Raji (cell line): ENCODE measurements around the gene KARS1.

Experiments used
- POLR2A ChIP-seq: IDR thresholded peaks from 2 replicates; pipeline ENCODE4 v1.6.1; 2011; ENCODE audit warnings: low read depth, low read length, control low read depth; ENCODE audit not compliant: insufficient read depth

The KARS1 gene

GRCh38 chr16:75635036-75635435 is 12.4 kb downstream of the KARS1 start:
- TF ChIP-seq POLR2A: no peak

- TF ChIP-seq POLR2A: no peak
Observed at GRCh38 chr16:75632857-75633256, 14.6 kb downstream of the KARS1 start.

- no peak for TF ChIP-seq POLR2A
Observed at GRCh38 chr16:75630052-75630451, 17.4 kb downstream of the KARS1 start.

GRCh38 chr16:75629132-75629531 is 18.3 kb downstream of the KARS1 start:
- no peak for TF ChIP-seq POLR2A

GRCh38 chr16:75628351-75628750 is 19.1 kb downstream of the KARS1 start:
- TF ChIP-seq POLR2A: no peak

- no peak for TF ChIP-seq POLR2A
Observed at GRCh38 chr16:75627851-75628250, 19.6 kb downstream of the KARS1 start.

- TF ChIP-seq POLR2A: no peak
Observed at GRCh38 chr16:75626806-75627205, 20.7 kb downstream of the KARS1 start.

- no peak for TF ChIP-seq POLR2A
Observed at GRCh38 chr16:75624921-75625334, 22.5 kb downstream of the KARS1 start.

GRCh38 chr16:75622761-75623605 is 24.5 kb downstream of the KARS1 start, which contains the start of gene ADAT1:
Gene ADAT1, minus strand, starts transcription at chr16:75623281. Its CDS starts 2,482 bp downstream, at chr16:75620799.
- peak; percentile 96 for TF ChIP-seq POLR2A

GRCh38 chr16:75621170-75621477 is 26.3 kb downstream of the KARS1 start:
- TF ChIP-seq POLR2A: no peak

- TF ChIP-seq POLR2A: no peak
Observed at GRCh38 chr16:75620326-75621169, 26.9 kb downstream of the KARS1 start.

GRCh38 chr16:75618780-75619179 is 28.7 kb downstream of the KARS1 start:
- TF ChIP-seq POLR2A: no peak

GRCh38 chr16:75617121-75617520 is 30.3 kb downstream of the KARS1 start:
- no peak for TF ChIP-seq POLR2A

GRCh38 chr16:75616521-75617010 is 30.9 kb downstream of the KARS1 start:
- no peak for TF ChIP-seq POLR2A

GRCh38 chr16:75615619-75616018 is 31.8 kb downstream of the KARS1 start:
- no peak for TF ChIP-seq POLR2A
